EH (cell line): Measurements from ENCODE around the gene DUSP9.
A peak's percentile ranks its signal among the peaks of the same experiment; 100 is the strongest.

Experiments used
- DNase-seq: peaks from one replicate; pipeline ENCODE4 v3.0.0-alpha.2; 2015; ENCODE audit warnings: low read depth

DUSP9 gene

GRCh38 chrX:153648358-153649177 is 1.6 kb downstream of the DUSP9 start:
- DNase-seq, result no peak

- DNase-seq, result peak; percentile 39
Observed at GRCh38 chrX:153649178-153649914, 2.3 kb downstream of the DUSP9 start.

- no peak for DNase-seq
Observed at GRCh38 chrX:153649915-153650782, 3.1 kb downstream of the DUSP9 start.

GRCh38 chrX:153650959-153651358 is 4.0 kb downstream of the DUSP9 start:
- no peak for DNase-seq

- DNase-seq, result peak; percentile 12
Observed at GRCh38 chrX:153651540-153652079, 4.6 kb downstream of the DUSP9 start.

- no peak for DNase-seq
Observed at GRCh38 chrX:153653556-153653955, 6.6 kb downstream of the DUSP9 start.

- no peak for DNase-seq
Observed at GRCh38 chrX:153657161-153657560, 10.2 kb downstream of the DUSP9 start.

GRCh38 chrX:153659268-153659667 is 12.3 kb downstream of the DUSP9 start:
- DNase-seq, result no peak

GRCh38 chrX:153662266-153662665 is 15.3 kb downstream of the DUSP9 start:
- DNase-seq, result peak; percentile 44

- DNase-seq, result no peak
Observed at GRCh38 chrX:153665726-153666306, 18.8 kb downstream of the DUSP9 start.

- no peak for DNase-seq
Observed at GRCh38 chrX:153667281-153667955, 20.4 kb downstream of the DUSP9 start.

GRCh38 chrX:153667956-153668396 is 21.0 kb downstream of the DUSP9 start:
- DNase-seq, result peak; percentile 73

GRCh38 chrX:153668423-153669173 is 21.6 kb downstream of the DUSP9 start:
- no peak for DNase-seq

- peak; percentile 23 for DNase-seq
Observed at GRCh38 chrX:153669174-153669890, 22.3 kb downstream of the DUSP9 start.

GRCh38 chrX:153669901-153670731 is 23.1 kb downstream of the DUSP9 start:
- no peak for DNase-seq

GRCh38 chrX:153670748-153671588 is 24.0 kb downstream of the DUSP9 start:
- no peak for DNase-seq

- DNase-seq, result no peak
Observed at GRCh38 chrX:153671589-153672530, 24.9 kb downstream of the DUSP9 start.
